Fibroblast of lung (primary cell): Measurements from ENCODE around the gene ZBTB42. TPM values are rescaled to one million over a fixed set of nuclear protein-coding genes. Genes with fewer than 3 reads are reported as not detected.

Experiments used
- DNase-seq, 2 donors: peaks; one replicate each; pipeline versions ENCODE4 v3.0.0 to v3.0.0-alpha.2; 2010; ENCODE audit warnings: low read depth in 2 of 2
- H2AFZ ChIP-seq: 2 replicates; pipeline ENCODE4 v1.5.1; 2012; ENCODE audit warnings: low read length, control low read depth, inconsistent platforms
- H3K27ac ChIP-seq: 2 replicates; pipeline ENCODE4 v1.5.1; 2011; ENCODE audit warnings: low read length, control low read depth; ENCODE audit not compliant: insufficient read depth
- H3K27me3 ChIP-seq: 2 replicates; pipeline ENCODE4 v1.5.1; 2011; ENCODE audit warnings: mild to moderate bottlenecking, low read length; ENCODE audit not compliant: control insufficient read depth, insufficient read depth
- H3K36me3 ChIP-seq: 2 replicates; pipeline ENCODE4 v1.5.1; 2011; ENCODE audit warnings: low read length; ENCODE audit not compliant: control insufficient read depth, insufficient read depth
- H3K4me1 ChIP-seq: 2 replicates; pipeline ENCODE4 v1.5.1; 2011; ENCODE audit warnings: low read length; ENCODE audit not compliant: control insufficient read depth, insufficient read depth; ENCODE audit errors: extremely low read depth
- H3K4me2 ChIP-seq: 2 replicates; pipeline ENCODE4 v1.5.1; 2011; ENCODE audit warnings: low read length, control low read depth; ENCODE audit not compliant: insufficient read depth; ENCODE audit errors: extremely low read depth
- H3K4me3 ChIP-seq, 4 experiments: fragments of 200-600 bp in 1 of 4; sonication (generic) in 1 of 4; replicated peaks in 1 of 4; 2 replicates each; pipeline ENCODE4 v1.5.1; 2011 to 2016; ENCODE audit warnings: low read length in 4 of 4, low read depth in 3 of 4, mild to moderate bottlenecking in 3 of 4, control low read depth in 2 of 4, inconsistent platforms in 1 of 4, mixed read lengths in 1 of 4; ENCODE audit not compliant: insufficient read depth in 1 of 4; ENCODE audit errors: control extremely low read depth in 1 of 4
- H3K79me2 ChIP-seq: 2 replicates; pipeline ENCODE4 v1.5.1; 2012; ENCODE audit warnings: mild to moderate bottlenecking, low read length, inconsistent platforms; ENCODE audit not compliant: control insufficient read depth, insufficient read depth
- H3K9ac ChIP-seq: 2 replicates; pipeline ENCODE4 v1.5.1; 2011; ENCODE audit warnings: mild to moderate bottlenecking, low read length, control low read depth; ENCODE audit not compliant: insufficient read depth
- H3K9me3 ChIP-seq: 2 replicates; pipeline ENCODE4 v1.5.1; 2012; ENCODE audit warnings: low read depth, low read length; ENCODE audit not compliant: control insufficient read depth, insufficient read depth
- H4K20me1 ChIP-seq: 2 replicates; pipeline ENCODE4 v1.5.1; 2011; ENCODE audit warnings: low read length; ENCODE audit not compliant: control insufficient read depth, insufficient read depth; ENCODE audit errors: extremely low read depth
- CTCF ChIP-seq, 2 donors: IDR thresholded peaks in 1 of 2; conservative IDR thresholded peaks in 1 of 2; 1 replicate in 1 of 2; 2 replicates in 1 of 2; pipeline ENCODE4 v1.5.1; 2011 to 2012; ENCODE audit warnings: low read length in 2 of 2, control low read depth in 1 of 2, inconsistent platforms in 1 of 2, low read depth in 1 of 2, mild to moderate bottlenecking in 1 of 2
- EZH2 ChIP-seq: IDR thresholded peaks from 2 replicates; pipeline ENCODE4 v1.5.1; 2012; ENCODE audit warnings: low read length, control low read depth, mild to moderate bottlenecking; ENCODE audit errors: missing control alignments
- polyA plus RNA-seq, 2 donors: library from polyadenylated mRNA; depleted of rRNA in 1 of 2; stranded (reverse) in 1 of 2; unstranded in 1 of 2; fragments of >200 nt; gene quantifications; 2 replicates each; pipeline ENCODE4 v1.2.1, GENCODE V29; 2011 to 2012; ENCODE audit warnings: missing spikeins in 1 of 2
- total RNA-seq: library from RNA; depleted of rRNA; stranded (reverse); fragments of >200 nt; gene quantifications from 2 replicates; pipeline ENCODE4 v1.2.1, GENCODE V29; 2014

ZBTB42 gene
- total and polyA plus RNA-seq, 2 donors (not counting 1 experiment from before 2014, with no cell fraction given): 1.1 to 2.3 TPM

- Histone ChIP-seq H2AFZ (no peak overlapping the region), H4K20me1 (no peaks in the 10 kb centered on the region), H3K27ac (no peak overlapping the region), H3K79me2 (peaks cover 25% of the 10 kb centered on the region), H3K4me2 (no peak overlapping the region), H3K36me3 (no peaks in the 10 kb centered on the region), H3K4me3 (no peak overlapping the region), H3K4me1 (peaks cover 15% of the 10 kb centered on the region), H3K9ac (no peak overlapping the region), H3K9me3 (no peaks in the 10 kb centered on the region), H3K27me3 (no peaks in the 10 kb centered on the region)
- DNase-seq: no peak
- TF ChIP-seq EZH2: no peak
- TF ChIP-seq CTCF (conservative IDR thresholded peaks at IDR 0.05 in 1 of 2, IDR thresholded peaks at IDR 0.05 in 1 of 2; ENCODE audit: low read depth in 1 of 2, low read length in 2 of 2): no peak
Measured at GRCh38 chr14:104797115-104798044, 3.5 kb upstream of the ZBTB42 start.

GRCh38 chr14:104798300-104799243, 2.3 kb upstream of the ZBTB42 start:
- no peak overlapping the region for H3K4me2 ChIP-seq
- no peaks in the 10 kb centered on the region for H3K27me3 ChIP-seq
- H2AFZ ChIP-seq: no peak overlapping the region
- H3K9ac ChIP-seq: no peak overlapping the region
- H3K79me2 ChIP-seq: peaks cover 14% of the 10 kb centered on the region
- peaks cover 15% of the 10 kb centered on the region for H3K4me1 ChIP-seq
- H4K20me1 ChIP-seq: no peaks in the 10 kb centered on the region
- H3K4me3 ChIP-seq: no peak overlapping the region
- no peak for DNase-seq
- H3K9me3 ChIP-seq: no peaks in the 10 kb centered on the region
- no peak overlapping the region for H3K27ac ChIP-seq
- H3K36me3 ChIP-seq: no peaks in the 10 kb centered on the region
- no peak for TF ChIP-seq EZH2
- TF ChIP-seq CTCF (conservative IDR thresholded peaks at IDR 0.05 in 1 of 2, IDR thresholded peaks at IDR 0.05 in 1 of 2; ENCODE audit: low read depth in 1 of 2, low read length in 2 of 2): no peak
